Esophagus squamous epithelium (tissue), 5 donors: ENCODE data around the gene SBF1. TPM values are rescaled to one million over a fixed set of nuclear protein-coding genes. Genes with fewer than 3 reads are reported as not detected.

Experiments
- DNase-seq: peaks from one replicate; lab custom pipeline; 2025; lab: John Stamatoyannopoulos, UW
- H3K27ac ChIP-seq, 4 donors: fragments of 200-600 bp; sonication (generic); one replicate each; pipeline ENCODE4 v1.5.1; 2016 to 2019; ENCODE audit warnings: mild to moderate bottlenecking in 1 of 4
- H3K27me3 ChIP-seq, 4 donors: fragments of 200-600 bp; sonication (generic); 1 replicate in 3 of 4; 2 replicates in 1 of 4; pipeline versions ENCODE4 v1.5.1 to v1.6.0; 2017 to 2021; ENCODE audit warnings: antibody characterized with exemption in 1 of 4
- H3K36me3 ChIP-seq, 3 donors: fragments of 200-600 bp; sonication (generic); one replicate each; pipeline ENCODE4 v1.5.1; 2016 to 2019
- H3K4me1 ChIP-seq, 3 donors: fragments of 200-600 bp; sonication (generic); one replicate each; pipeline ENCODE4 v1.5.1; 2017 to 2019
- H3K4me3 ChIP-seq, 4 donors: fragments of 200-600 bp; sonication (generic); 1 replicate in 3 of 4; 2 replicates in 1 of 4; pipeline ENCODE4 v1.5.1; 2016 to 2019; ENCODE audit warnings: mild to moderate bottlenecking in 2 of 4, moderate library complexity in 1 of 4
- H3K9me3 ChIP-seq, 3 donors: fragments of 200-600 bp; sonication (generic); one replicate each; pipeline ENCODE4 v1.5.1; 2016 to 2019
- POLR2A ChIP-seq, 4 donors: fragments of 450-650 bp; IDR thresholded peaks; one replicate each; pipeline ENCODE4 v1.6.1; 2017; ENCODE audit warnings: antibody characterized with exemption in 4 of 4, mild to moderate bottlenecking in 4 of 4, moderate library complexity in 3 of 4
- WGBS, 2 donors: methylation state at CpG; one replicate each; pipeline ENCODE4 v1.1.5; 2018; 5-methylcytosine and 5-hydroxymethylcytosine counted together
- intact Hi-C: fragments of 100-400 bp; cut with DNase I; formaldehyde crosslinking; loops from one replicate; pipeline ENCODE4 v1.15.0; 2022
- total RNA-seq, 4 donors: library from RNA; depleted of rRNA; stranded (reverse); fragments of >200 nt; gene quantifications; one replicate each; pipeline ENCODE4 v1.1.0, GENCODE V29; 2016
- TF ChIP-seq, protein P1 (sequence below), 6 experiments: fragments of 450-650 bp in 4 of 6; fragments of 200-600 bp in 2 of 6; sonication (generic) in 2 of 6; IDR thresholded peaks; one replicate each; pipeline ENCODE4 v1.5.1; 2016 to 2019; ENCODE audit warnings: antibody characterized with exemption in 6 of 6, mild to moderate bottlenecking in 4 of 6, moderate library complexity in 4 of 6
- donor health status: DM: yes; HTN: yes; CAD: no.

SBF1 gene
- total RNA-seq, 4 donors from 2014 or later, result 38.3 to 92.0 (median 63.4) TPM

DNA sequence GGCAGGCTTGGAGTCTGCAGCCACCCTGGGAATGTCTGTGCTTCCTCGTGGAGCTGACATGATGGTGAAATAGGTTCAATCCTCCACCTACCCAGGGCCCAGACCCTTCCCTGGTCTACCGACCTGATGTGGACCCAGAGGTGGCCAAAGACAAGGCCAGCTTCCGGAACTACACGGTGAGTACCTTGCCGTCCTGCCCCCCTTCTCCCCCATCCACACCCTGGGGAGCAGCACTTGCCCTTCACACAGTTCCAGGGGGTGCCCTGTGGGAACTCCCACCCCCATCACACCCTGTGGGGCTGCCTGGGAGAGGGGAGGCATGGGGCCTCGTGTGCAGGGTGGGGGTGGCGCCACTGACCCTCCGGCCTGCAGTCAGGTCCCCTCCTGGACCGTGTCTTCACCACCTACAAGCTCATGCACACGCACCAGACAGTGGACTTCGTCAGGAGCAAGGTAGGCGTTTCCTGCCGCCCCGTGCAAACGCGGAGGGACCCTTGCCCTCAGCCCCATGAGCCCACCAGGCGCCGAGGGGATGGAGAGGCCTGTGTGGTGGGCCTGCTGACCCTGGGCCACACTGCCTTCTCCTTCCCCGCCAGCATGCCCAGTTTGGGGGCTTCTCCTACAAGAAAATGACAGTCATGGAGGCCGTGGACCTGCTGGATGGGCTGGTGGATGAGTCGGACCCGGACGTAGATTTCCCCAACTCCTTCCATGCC, 12.6 kb upstream of the SBF1 start:
- H3K27me3 ChIP-seq, result peaks cover 0 to 75% (median 1%) of the 10 kb centered on the region in 4 donors
- WGBS, 2 donors, result 45 to 90% methylated on average over 2 to 5 of the region's 23 CpGs
- H3K4me3 ChIP-seq, result no peak overlapping the region
- no peaks in the 10 kb centered on the region for H3K36me3 ChIP-seq
- no peak for TF ChIP-seq POLR2A (IDR thresholded peaks at IDR 0.05)
- TF ChIP-seq, protein P1, sequence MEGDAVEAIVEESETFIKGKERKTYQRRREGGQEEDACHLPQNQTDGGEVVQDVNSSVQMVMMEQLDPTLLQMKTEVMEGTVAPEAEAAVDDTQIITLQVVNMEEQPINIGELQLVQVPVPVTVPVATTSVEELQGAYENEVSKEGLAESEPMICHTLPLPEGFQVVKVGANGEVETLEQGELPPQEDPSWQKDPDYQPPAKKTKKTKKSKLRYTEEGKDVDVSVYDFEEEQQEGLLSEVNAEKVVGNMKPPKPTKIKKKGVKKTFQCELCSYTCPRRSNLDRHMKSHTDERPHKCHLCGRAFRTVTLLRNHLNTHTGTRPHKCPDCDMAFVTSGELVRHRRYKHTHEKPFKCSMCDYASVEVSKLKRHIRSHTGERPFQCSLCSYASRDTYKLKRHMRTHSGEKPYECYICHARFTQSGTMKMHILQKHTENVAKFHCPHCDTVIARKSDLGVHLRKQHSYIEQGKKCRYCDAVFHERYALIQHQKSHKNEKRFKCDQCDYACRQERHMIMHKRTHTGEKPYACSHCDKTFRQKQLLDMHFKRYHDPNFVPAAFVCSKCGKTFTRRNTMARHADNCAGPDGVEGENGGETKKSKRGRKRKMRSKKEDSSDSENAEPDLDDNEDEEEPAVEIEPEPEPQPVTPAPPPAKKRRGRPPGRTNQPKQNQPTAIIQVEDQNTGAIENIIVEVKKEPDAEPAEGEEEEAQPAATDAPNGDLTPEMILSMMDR (IDR thresholded peaks at IDR 0.05), result no peak
- peaks cover 0 to 10% (median 0%) of the 10 kb centered on the region in 3 donors for H3K4me1 ChIP-seq
- H3K27ac ChIP-seq, result no peak overlapping the region
- no peaks in the 10 kb centered on the region for H3K9me3 ChIP-seq
- no peak for DNase-seq
- intact Hi-C loops, result loop anchor here (5.0 kb wide), 1 partner anchor 115 kb away; no protein-coding TSS in a partner anchor

DNA sequence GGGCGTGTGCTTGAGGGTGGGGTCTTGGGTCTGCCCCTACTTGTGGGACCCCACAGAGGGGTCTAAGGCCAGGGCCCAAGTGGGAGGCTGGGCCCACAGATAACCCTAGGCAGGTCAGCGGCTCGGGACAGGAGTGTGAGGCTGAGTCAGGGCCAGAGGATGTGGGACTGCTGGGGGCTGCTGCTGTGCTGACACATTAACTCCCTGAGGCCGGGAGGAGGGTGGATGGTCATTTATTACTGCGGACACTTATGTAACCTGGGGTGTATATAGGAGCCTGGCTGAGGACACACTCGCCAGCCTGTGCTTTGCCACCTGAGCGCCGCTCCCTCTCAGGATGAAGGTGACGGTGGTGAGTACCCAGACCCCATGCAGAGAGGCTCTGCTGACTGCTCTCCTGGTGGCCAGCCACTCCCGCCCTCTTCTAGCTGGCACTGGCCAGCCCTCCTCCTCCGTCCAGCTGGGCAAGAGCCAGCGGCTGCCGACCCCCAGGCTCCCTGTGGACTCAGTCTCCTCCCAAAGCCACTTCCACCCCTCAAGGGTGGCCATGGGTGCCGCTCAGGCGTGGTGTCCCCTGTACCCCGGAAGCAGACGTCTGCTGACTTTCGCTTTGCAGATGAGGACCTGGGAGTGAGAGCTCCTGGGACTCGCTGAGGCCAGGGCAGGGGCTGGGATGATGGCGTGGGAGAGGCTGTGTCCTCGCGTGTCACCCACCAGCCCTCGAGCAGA, 11.9 kb upstream of the SBF1 start, which contains the start of gene MIOX:
MIOX (plus strand) TSS at position 299 of the 729 bp plus-strand sequence; CDS start at position 338, 39 bp downstream.
- H3K9me3 ChIP-seq, result no peaks in the 10 kb centered on the region
- intact Hi-C loops, result loop anchor here (5.0 kb wide), 1 partner anchor 114 kb away; no protein-coding TSS in a partner anchor
- TF ChIP-seq, protein P1 (IDR thresholded peaks at IDR 0.05), result no peak
- TF ChIP-seq POLR2A (IDR thresholded peaks at IDR 0.05), result no peak
- no peak within 1 kb of the TSS for H3K27ac ChIP-seq
- WGBS, 2 donors, result 52 to 83% methylated on average over 7 to 9 of the region's 23 CpGs
- no peak for DNase-seq
- H3K36me3 ChIP-seq, result no peaks in the 10 kb centered on the region
- peaks cover 5 to 17% (median 7%) of the 10 kb centered on the region in 3 donors for H3K4me1 ChIP-seq
- H3K27me3 ChIP-seq, result peaks cover 0 to 82% (median 3%) of the 10 kb centered on the region in 4 donors
- H3K4me3 ChIP-seq, result no peak within 1 kb of the TSS

DNA sequence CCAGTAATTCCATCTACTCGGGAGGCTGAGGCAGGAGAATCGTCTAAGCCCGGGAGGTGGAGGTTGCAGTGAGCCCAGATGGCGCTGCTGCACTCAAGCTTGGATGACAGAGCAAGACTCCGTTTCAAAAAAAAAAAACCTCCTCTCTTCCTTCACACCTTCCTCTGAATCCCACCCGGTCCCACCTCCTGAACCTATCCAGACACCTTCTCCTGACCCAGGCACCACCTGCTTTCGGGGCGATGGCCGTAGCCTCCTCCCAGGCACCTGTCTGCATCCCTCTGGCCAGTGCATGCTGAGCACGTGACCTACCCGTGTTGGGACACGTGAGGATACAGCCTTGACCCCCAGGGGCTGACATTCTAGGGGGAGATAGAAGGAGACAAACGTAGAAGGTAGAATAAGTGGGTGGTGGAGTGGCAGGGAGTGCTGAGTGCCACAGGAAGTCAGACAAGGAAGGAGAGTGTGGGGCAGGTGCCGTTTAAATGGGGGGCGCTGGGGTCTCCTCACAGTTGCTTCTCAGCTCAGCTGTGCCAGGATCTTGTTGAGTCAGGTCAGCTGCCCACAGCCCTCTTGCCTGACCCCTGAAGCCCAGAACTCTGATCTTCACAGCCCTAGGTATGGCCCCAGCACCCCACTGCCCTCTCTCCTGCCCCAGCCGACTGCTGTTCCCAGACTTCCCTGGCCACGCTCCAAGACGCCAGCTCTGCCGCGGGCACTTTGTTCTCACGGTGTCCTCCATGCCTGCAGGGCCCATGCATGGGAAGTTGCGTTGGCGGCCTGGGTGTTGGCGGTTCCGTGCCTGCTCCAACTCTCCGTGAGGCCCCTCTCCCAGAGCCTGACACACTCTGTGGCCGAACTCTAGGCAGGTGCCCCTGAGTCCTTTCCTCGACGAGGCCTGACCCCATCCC, 10.6 kb upstream of the SBF1 start:
- no peak for DNase-seq
- no peak overlapping the region for H3K4me3 ChIP-seq
- H3K9me3 ChIP-seq, result no peaks in the 10 kb centered on the region
- intact Hi-C loops, result loop anchor here (5.0 kb wide), 1 partner anchor 113 kb away; no protein-coding TSS in a partner anchor
- no peaks in the 10 kb centered on the region for H3K36me3 ChIP-seq
- H3K27me3 ChIP-seq, result peaks cover 0 to 95% (median 6%) of the 10 kb centered on the region in 4 donors
- H3K4me1 ChIP-seq, result peaks cover 5 to 21% (median 7%) of the 10 kb centered on the region in 3 donors
- WGBS, 2 donors, result 50 to 55% methylated on average over 10 to 25 of the region's 29 CpGs
- H3K27ac ChIP-seq, result no peak overlapping the region
- TF ChIP-seq, protein P1 (IDR thresholded peaks at IDR 0.05), result no peak
- no peak for TF ChIP-seq POLR2A (IDR thresholded peaks at IDR 0.05)

DNA sequence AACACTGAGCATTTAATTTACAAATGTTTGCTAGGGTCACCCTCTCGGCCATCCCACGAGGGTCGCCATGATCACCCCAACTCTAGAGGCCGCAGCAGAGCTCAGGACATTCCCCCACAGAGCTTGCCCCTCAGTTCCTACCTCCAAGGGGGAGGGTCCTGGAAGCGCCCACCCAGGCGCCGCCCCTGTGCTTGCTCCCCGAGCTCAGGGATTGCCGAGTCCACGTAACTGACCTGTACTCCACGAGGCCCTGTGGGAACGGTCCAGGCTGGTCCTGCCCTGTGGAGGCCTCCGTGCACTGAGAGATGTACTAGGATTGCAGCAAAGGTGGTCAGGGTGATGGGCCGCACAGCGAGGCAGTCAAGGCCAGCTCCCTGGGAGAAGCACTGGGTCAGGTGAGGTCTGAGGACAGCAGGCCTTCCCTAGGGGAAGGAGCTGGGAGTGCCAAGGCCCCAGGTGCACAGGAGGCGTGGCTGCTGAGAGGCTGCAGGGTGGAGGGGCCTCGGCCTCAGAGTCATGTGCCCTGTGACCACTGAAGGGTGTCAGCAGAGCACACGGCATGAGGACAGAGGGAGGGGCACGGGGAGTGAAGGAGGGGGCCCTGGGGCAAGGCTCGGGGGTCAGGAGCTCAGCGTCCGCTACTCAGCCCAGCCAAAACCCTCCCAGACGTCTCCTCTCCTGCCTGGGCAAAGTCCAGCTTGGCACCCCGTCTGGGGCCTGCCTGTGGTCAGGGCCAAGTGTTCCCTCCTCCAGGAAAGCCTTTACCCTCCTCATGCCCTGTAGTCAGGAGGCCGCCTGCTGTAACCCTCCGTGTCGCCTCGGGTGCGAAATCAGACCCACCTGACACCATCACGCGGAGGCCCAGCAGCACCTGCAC, 9.4 kb upstream of the SBF1 start:
- no peak for DNase-seq
- Histone ChIP-seq H3K4me1 (peaks cover 5 to 19% (median 7%) of the 10 kb centered on the region in 3 donors), H3K4me3 (no peak overlapping the region), H3K36me3 (no peaks in the 10 kb centered on the region), H3K27ac (no peak overlapping the region), H3K9me3 (no peaks in the 10 kb centered on the region), H3K27me3 (peaks cover 0 to 97% (median 6%) of the 10 kb centered on the region in 4 donors)
- intact Hi-C loops, result no loop called here
- no peak for TF ChIP-seq POLR2A (IDR thresholded peaks at IDR 0.05)
- TF ChIP-seq, protein P1 (IDR thresholded peaks at IDR 0.05), result no peak
- WGBS, 2 donors, result 66 to 100% methylated on average over 4 to 12 of the region's 31 CpGs
